HG03457 (cell line): ENCODE results near the gene FAM161B.
A peak's percentile ranks its signal among the peaks of the same experiment; 100 is the strongest.
"Not testable (repeated sequence)": the region's sequence is repeated elsewhere in the genome, so short reads cannot be mapped to it uniquely, and the experiment has no call there.

ENCODE experiments used
- ATAC-seq: cut with Tn5 transposase; IDR thresholded peaks from one replicate; pipeline ENCODE4 v1.9.1; 2021; ENCODE audit warnings: moderate number of reproducible peaks; ENCODE audit not compliant: unreplicated experiment

The FAM161B gene

DNA sequence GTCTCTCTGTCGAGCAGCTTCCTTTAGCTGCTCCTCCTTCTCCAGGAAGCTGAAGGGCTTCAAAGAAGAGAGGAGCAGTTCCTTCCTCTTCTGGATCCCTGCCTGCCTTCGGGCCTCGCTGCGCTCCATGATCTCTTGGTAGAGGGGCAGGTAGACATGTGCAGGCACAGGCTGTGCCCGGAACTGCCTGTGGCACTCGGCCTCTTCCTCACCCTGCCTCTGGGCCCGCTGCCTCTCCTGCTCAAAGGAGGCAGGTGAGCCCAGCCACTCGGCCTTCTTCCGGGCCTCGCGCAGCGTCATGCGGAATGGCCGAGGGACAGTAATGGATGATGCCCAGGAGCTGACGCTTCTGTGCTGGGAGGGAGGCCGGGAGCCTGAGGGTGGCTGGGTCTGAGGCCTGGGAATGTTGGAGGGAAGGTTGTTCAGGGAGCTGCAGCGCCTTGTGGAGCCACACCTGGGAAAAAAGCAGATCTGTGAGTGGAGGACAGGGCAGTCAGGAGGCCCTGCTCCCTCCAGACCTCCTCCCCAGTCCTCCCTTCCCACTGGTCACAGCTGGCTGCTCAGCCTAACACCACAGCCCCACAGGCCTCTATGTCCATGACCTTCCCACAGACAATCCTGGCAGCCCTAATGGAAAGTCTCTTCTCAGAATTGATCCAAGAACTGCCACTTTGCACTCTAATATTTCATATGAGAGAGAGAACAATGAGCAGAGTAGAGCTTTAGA lies 5.3 kb downstream of the FAM161B start:
- ATAC-seq = no peak

DNA sequence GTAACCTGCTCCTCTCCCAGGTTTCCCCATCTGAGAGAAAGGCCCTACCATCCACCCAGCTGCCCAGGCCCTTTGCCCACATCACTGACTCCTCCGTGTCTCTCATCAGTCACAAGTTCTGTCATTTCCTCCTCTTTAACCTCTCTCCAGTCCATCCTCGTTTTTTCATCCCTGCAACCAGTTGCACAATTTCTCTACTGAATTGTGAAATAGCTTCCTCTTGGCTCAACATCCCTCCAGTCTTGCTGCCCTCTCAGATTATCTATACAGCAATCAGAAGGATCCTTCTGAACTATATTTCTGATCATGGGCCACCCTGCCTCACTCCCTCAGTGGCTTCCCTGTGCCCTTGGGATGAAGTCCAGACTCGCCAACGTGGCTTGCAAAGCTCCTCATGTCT lies 6.8 kb downstream of the FAM161B start:
- ATAC-seq = no peak

DNA sequence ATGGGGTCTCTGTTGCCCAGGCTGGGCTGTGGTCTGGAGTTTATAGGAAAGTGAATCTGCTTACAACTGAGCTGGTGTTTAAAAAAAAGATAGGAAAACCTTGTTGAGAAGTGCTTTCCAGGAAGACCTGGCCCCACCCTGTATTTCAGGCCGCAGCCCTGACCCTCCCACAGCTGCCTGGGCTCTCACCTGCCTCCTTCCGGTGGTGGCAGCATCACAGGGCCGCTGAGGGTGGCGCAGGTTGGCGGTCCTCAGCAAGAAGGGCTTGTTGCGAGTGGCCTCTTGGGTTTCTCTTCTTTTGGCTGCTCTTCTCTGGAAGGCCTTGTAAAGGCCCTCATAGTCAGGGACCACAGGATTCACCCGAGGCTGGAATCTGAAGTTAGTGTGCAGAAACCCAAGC lies 7.7 kb downstream of the FAM161B start:
- no peak for ATAC-seq

DNA sequence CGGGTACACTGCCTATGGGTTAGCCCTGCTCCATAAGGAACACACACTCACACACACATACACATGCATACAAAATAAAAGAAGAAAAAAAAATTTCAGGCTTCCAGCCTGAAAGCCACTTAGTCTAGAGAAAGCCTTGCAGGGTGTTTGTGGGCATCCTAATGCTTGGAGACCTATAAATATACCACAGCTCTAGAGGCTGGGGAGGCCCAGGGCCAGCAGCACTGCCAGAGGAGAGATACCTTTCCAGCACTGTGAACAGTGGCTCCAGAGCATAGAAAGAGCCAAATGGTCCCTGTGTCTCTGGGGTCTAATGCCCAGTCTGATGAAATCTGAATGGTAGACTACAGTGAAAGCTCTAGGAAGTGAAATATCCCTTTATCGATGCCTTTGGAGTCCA lies 12.9 kb downstream of the FAM161B start:
- ATAC-seq = no peak

DNA sequence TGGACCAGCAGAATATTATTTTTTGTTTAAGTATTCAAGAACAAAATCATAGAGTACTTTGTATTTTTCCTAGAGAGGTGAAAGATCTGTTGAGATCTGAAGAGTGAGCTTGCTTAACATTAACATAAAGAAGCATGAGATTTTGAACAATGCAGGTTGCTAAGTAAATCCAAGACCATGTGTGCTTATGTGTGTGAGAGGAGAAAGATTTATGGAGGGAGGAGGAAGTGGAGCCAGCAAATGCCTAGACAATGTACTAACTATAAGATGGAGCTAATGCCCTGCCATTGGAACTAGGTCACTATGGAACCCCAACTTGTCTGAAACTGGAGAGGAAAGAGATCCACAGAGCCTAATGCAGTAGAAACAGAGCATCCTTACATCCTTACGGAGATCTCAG lies 13.3 kb downstream of the FAM161B start:
- ATAC-seq = no peak

DNA sequence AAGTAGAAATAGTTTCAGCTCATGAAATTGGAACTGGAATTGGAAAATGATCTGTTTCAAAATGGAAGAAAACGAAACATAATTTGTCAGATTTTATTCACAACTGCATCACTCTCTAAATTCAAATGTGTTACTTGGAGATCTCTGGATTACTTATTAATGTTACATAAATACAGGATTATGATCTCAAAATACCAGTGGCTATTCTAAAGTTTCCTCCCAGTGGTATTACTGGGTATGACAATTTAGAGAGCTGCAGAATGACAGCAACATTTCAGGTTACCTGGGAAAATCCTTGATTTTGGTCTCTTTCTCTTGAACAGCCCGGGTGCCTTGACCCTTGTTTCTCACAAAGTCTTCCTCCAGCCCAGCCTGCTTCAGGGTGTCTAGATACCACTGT lies 14.2 kb downstream of the FAM161B start:
- no peak for ATAC-seq

DNA sequence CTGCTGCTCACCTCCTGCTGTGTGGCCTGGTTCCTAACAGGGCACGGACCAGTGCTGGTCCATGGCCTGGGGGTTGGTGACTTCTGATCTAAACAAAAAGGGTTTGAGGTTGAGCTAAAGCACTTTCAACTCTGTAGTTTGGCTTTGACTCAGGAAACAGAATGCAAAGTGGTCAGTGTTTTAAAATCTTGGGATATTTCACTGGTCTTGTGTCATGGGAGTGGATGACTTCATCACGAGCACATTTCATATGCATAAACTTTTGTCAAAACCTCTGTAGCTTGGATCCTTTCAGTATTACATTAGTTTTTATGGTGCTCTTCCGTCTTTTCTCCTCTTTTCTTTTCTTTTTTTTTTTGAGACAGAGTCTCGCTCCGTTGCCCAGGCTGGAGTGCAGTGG lies 25.6 kb downstream of the FAM161B start:
- no peak for ATAC-seq

DNA sequence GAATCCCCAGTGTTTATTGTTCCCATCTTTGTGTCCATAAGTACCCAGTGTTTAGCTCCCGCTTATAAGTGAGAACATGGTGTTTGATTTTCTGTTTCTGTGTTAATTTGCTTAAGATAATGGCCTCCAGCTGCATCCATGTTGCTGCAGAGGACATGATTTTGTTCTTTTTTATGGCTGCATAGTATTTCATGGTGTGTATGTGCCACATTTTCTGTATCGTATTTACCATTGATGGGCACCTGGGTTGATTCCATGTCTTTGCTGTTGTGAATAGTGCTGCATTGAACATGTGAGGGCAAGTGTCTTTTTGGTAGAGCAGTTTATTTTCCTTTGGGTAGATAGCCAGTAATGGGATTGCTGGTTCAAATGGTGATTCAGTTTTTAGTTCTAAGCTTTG lies 30.4 kb downstream of the FAM161B start:
- not testable (repeated sequence) for ATAC-seq

DNA sequence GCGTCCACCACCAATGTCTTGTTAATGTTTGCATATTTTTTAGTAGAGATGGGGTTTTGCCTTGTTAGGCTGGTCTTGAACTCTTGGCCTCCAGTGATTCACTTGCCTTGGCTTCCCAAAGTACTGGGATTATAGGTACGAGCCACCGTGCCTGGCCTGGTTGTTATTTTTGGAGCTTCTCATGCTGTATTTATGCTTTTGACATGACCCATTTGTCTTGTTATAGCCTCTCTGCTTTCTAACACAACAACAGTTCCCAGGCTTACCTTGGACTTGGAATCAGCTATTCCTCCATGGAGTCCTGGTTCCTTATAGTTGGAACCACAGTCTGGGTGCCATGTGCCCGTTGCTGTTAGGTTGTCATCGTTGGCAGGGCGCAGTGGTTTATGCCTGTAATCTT lies 33.6 kb downstream of the FAM161B start:
- no peak for ATAC-seq

DNA sequence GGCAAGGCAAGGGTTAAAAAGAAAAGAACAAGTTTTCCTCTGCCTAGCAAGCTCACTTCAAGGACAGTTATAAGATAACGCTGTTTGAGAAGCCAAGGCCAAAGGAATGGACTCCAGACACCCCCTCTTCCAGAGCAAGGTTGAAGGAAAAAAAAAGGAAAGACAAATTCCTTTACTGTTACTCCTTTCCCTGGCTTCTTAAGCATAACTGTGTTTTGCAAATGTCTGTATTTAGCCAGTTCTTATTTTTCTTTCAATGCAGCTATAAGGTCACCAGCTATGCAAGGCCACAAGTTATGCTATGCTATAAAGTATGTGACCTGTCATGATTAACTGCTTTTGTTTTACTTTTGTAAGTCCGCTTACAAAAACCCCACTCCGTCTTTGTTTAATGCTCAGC lies 36.6 kb downstream of the FAM161B start:
- no peak for ATAC-seq

DNA sequence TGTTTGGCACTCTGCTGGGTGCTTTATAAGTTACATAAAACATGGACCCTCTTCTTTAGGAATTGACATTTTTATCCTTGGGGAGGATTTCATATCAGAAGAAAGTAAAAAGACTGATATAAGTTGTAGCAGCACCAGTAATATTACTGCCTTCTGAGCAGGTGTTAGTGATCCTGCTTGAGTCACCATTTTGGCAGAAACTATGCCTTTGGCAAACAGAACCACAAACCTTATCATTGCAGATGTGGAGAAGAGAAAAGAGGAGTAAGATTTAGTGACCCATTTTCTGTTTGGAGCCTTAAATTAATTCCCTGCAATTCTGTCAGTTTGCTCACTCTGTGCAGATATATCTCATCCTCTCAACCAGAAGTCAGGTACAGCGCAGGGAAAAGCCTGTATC lies 40.2 kb downstream of the FAM161B start:
- no peak for ATAC-seq

DNA sequence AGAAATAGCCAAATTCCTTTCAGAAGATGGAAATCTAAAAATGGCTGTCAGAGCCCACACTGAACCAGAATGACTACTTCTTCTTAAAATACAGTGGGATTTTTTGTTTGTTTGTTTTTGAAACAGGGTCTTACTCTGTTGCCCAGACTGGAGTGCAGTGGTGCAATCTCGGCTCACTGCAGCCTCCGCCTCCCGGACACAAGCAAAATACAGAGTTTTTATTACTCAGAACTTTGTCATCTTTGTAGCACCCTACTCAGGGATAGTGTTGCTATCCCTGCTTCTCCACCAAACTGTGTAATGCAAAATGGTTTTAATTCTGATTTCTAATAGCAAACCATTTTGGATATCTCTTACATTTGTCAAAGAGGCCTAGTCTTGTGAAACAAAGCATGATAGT lies 46.9 kb downstream of the FAM161B start:
- no peak for ATAC-seq

DNA sequence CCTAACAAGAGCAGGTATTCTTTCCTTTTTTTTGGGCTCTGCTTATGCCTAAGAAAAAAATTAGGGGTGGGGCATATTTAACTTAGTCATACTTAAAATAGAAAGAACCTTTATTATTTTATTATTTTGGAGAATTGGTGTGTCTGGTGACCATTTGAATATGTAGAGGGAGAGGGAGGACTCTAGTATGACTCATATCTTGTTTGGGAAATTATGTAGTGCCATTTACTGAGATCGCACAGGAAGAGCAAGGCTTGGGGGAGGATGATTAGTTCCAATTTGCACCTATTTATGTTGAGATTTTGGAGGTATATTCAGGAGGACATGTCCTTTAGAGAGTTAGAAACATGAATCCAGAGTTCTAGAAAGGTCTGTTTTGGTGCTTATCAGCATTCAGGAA lies 53.4 kb downstream of the FAM161B start:
- ATAC-seq = no peak

DNA sequence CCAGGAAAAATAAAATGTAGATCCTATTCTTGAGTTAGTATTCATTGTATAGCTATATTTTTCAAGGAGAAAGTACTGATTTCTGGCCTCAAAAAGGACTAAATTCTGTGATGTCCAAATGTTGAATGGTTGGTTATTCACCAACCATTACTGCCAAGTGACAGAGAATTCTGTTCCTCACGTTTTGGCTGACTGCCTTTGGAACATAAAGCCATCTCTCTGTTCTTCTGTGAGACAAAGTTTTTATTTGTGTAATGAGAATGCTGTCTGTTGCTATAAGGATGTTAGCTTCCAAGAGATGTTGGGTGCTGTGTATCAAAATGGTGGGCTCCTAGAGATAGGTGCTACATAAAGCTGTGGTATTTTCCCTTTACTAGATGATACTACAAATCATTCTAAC lies 54.0 kb downstream of the FAM161B start:
- ATAC-seq = no peak

DNA sequence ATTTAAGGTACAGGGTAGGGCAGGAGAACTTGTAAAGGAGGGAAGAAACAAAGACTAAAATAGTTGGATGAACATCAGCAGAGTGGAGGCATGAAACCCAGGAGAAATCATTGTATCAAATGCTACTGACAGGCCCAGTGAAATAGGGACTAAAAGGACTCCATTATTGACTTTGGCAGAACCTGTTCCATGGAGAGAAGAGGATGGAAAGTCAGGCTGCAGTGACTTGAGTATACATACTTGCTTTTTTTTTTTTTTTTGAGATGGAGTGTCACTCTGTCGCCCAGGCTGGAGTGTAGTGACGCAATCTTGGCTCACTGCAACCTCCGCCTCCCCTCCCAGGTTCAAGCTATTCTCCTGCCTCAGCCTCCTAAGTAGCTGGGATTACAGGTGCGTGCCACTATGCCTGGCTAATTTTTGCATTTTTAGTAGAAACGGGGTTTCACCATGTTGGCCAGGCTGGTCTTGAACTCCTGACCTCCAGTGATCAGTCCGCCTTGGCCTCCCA lies 55.7 kb downstream of the FAM161B start:
- ATAC-seq = not testable (repeated sequence)

DNA sequence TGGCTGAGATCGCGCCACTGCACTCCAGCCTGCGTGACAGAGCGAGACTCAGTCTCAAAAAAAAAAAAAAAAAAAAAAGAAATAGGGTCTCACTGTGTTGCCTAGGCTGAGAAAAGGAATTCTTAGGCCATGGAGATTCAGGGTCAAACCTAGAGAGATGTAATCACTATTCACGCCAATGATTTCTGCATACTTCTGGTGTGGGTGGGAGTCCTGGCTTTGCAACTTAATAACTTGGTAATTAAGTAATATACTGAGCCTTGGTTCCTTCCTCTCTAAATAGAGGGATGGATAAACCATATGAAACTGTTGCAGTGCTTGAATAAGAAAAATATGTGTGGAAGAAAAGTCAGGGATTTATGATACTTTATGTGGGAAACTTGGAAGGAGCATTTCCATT lies 60.5 kb downstream of the FAM161B start:
- no peak for ATAC-seq

DNA sequence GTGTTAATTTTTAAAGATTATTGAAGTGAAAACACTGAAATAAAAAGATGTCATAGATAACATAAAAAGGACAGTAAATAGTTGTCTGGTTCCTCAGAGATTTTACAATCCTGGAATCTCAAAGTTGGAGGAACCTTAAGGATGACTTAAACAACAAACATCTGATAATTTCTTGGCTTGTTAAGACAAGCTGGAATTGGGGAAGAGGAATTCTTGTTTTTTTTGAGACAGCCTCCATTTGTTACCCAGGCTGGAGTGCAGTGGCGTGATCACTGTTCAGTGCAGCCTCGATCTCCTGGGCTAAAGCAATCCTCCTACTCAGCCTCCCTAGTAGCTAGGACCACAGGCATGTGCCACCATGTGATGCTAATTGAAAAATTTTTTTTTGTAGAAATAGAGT lies 60.9 kb downstream of the FAM161B start:
- no peak for ATAC-seq

DNA sequence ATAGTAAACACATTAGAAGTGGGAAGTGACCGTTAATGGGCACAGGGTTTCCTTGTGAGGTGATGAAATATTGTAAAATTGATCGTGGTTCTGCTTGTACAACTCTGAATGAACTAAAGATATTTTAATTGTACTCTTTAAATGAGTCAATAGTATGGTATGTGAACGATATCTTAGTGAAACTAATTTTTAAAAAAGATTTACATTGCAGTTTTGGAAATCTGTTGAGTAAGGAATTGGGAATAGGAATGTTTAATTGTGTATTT lies 61.5 kb downstream of the FAM161B start:
- no peak for ATAC-seq

DNA sequence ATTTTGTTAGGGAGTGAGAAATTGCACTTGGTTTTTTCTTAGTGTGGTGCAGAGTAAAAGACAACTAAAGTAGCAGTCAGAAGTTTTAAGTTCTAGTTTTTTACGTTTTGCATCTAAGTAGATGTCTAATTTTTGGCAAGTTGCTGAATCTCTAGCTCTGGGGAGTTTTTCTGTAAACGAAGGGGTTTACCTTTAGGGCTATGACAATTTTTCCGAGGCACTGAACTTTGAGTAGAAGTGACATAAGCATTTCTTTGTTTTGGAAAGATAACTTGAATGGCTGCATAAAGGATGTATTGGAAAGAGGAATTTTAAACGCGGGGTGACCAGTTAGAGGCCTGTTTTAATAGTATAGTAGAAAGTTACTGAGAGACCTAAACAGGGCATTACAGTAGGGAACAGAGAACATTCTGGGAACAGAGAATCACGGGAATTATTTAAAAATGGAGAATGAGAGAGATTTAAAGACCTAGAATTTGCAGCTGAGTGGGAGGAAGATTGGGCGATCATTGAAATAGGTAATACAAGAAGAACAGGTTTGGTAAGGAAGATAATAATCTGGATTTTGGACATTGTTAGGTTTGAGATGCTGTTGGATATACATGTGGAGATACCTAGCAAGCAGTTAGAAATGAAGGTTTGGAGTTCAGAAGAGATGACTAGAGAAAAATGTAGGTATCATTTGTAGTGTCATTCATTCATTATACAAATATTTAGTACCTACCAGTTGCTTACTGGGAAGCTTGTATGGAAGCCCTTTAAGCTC lies 62.0 kb downstream of the FAM161B start:
- ATAC-seq = no peak

DNA sequence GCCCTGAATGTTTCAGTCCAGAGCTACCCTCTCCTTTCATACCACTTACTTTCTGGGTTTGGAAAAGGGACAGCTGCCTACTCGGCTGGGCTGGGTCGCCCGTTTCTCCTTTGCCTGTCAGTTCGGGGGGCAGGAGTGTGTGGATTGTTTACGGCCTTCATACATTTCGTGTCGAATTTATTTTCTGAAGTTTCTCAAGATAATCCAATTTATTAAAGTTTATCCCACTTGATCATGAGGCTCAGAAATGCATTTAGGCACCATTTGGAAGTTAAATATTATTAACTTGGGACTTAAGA lies 62.6 kb downstream of the FAM161B start:
- ATAC-seq = no peak

DNA sequence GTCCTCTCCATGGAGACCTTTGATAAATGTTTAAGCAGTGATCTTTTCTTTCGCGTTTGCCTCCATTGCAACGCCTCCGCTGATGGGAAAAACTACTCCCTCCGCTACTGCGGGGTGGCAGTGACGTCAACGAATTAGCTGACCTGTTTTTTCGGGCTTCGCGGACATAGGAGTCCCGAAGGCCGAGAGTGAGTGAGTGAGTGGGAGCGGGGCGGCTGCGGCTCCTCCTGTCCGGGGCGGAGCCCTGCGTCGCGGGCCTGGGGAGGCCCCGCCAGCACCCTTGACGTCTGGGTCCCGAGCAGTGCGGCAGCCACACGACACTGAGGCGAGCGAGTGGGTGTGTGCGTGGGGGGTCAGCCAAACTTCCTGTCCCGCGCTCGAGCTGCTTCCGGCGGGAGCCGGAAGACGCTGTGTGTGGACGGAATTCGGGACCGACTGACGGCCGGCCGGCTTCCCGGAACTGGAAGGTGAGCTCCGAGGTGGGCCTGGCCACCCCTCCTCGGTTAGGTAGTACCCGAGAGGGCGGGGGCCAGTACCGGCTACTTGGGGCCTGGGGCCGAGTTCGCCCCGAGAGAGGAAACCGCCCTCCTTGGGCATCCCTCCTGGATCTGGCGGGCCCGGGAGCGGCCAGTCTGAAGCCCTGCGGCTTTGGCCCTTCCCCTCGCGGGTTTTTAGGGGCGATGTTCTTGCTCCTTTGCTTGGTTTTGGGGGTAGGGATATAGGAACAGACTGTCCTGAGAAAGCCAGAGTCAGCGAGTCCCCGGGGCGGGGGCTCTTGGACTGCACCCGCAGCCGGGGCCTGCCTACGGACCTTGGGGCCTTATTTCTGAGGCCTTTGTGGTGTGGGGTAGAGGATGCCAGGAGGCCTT lies 63.2 kb downstream of the FAM161B start, which contains the start of gene ZNF410:
Gene ZNF410 (plus strand): TSS at position 411 of the 869 bp plus-strand sequence. CDS start 5,317 bp downstream, outside the sequence.
- peak; percentile 94 for ATAC-seq
